ENCODE data around the gene NUB1.
A peak's percentile ranks its signal among the peaks of the same experiment; 100 is the strongest.

NUB1 gene

GRCh38 chr7:151408839-151409666, 67.4 kb downstream of the NUB1 start:
- DNase-seq = peak; percentile 37

DNA sequence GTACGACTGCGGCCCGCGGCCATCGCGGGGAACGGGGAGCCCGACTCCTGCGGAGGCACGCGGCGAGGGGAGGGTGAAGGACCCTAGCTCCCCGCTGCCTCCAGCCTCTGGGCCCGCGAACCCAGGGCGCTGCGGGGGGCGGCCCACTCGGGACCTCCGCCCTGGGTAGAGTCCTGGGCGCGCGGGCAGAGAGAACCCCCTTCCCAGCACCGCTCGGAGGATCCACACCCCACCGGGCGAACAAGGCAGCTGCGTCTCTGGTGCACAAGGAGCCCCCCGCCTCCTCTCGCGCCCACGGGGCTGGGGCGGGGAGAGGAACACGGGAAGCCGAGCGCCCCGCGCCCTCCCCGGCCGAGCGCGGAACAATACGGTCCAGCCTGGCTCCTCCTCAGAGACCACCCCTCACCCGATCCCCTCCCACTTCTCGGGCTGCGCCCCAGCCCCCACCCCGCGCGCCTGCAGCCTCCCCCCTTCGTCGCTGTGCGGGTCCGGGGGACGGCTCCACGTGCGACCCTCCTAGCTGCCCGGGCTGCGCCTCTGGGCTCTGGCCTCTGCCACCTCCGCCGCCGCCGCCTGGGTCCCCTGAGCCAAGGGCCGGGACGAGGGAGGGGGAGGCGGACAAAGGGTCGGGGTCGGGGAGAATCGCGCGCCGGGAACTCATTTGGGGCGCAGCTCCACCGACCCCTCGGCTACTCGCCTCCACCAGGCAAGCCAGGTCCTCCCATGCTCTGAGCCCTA, 68.2 kb downstream of the NUB1 start, which contains the start of gene WDR86:
Gene WDR86 (minus strand): TSS at position 372 of the 738 bp plus-strand sequence. CDS start 449 bp downstream, outside the sequence.
- DNase-seq = peak; percentile 74

GRCh38 chr7:151410405-151411390, 69.1 kb downstream of the NUB1 start:
- DNase-seq = peak; percentile 55

- DNase-seq = peak; percentile 23
Observed at GRCh38 chr7:151411551-151411950, 69.9 kb downstream of the NUB1 start.

- peak; percentile 11 for DNase-seq
Observed at GRCh38 chr7:151412318-151412717, 70.7 kb downstream of the NUB1 start.

DNA sequence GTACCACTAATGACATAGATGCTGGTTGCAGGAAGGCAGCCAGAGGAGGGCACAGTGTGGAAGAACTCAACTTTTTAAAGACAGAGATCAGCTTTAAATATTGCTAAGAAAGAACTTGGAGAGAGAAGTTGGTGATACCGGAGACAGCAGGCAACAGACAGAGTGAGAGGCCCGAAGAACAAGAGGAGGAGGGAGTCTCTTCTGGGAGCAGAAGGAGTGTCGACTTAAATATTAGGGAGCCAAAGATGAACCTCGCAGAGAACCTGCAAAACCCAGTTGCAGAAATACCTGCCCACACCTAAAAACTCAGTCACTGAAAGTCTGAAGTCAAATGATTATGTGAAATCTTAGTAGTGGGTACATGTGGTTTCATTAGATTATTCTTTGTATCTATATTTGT, 71.6 kb downstream of the NUB1 start:
- no peak for DNase-seq

DNA sequence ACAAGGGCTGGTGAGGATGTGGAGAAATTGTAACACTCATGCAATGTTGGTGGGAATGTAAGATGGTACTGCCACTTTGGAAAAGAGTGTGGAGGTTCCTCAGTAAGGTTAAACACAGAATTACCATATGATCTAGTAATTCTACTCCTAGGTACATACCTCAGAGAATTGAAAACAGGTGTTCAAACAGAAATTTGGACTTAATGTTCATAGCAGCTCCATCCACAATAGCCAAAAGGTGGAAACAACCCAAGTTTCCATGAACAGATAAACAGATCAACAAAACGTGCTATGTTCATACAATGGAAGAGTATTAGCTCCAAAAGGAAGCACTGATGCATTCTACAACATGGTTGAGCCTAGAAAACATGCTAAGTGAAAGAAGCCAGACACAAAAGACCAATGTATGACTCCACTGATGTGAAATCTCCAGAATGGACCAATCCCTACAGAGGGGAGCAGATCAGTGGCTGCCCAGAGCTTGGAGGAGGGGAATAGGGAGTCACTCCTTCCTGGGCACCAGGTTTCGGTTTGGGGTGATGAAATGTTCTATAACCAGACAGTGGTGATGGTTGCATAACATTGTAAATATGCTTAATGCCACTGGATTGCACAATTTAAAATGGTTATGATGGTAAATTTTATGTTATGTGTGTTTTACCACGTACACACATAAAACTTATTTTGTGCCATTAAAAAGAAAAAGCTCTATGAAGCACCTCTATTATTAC, 73.9 kb downstream of the NUB1 start:
- DNase-seq = peak; percentile 17

GRCh38 chr7:151416112-151416940, 74.7 kb downstream of the NUB1 start:
- peak; percentile 18 for DNase-seq

DNA sequence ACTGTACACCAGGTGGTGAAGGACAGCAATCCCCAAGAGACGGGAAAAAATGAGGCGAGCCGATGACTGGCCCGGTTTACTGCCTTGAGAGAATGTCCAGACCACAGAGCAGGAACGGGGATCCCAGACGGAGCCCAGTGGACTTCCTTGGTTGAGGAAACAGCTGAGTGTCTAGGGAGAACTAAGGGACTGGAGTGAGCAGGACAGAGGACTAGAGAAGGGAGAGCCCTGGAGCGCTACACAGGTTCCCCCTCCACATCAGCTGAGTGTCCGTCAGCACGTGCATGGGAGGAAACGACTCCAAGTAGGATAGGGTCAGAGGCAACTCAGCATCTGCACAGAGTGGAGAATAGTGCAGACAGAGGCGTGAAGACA, 75.3 kb downstream of the NUB1 start:
- DNase-seq = peak; percentile 41

GRCh38 chr7:151420144-151420543, 78.5 kb downstream of the NUB1 start:
- DNase-seq = no peak

DNA sequence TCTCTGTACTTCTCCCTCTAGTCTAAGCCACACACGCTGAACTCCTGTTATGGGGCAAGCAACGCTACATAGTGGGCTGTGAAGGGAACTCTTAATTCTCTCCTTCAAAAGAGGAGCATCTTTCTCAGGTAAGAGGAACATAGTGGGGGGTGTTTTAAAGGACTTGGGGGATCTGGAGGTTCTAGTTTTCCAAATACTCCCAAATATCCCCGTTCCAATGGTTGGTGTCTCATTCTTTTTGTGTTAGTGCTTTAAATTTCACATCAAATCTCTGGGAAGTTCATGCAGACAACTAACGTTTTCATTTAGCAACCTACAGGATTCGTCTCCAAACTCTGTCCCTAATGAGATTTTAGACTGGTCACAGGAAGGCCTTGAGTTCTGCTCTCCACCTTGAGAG, 80.6 kb downstream of the NUB1 start:
- DNase-seq = no peak

DNA sequence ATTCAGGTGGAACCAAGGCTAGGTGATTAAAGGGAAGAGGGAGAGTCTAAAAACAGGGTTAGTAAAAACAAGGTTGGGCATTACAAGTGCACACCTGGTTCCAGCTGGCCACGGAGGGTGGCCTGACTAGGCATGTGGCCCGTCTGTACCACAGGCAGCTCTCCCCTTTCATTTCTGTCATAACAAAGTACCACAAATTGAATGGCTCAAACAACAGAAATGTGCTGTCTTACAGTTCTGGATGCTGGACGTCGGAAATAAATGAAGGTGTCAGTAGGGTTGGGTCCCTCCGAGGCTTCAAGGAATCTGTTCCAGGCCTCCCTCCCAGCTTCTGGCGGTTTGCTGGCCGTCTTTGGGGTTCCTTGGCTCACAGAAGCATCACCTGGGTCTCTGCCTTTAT, 81.6 kb downstream of the NUB1 start:
- no peak for DNase-seq

DNA sequence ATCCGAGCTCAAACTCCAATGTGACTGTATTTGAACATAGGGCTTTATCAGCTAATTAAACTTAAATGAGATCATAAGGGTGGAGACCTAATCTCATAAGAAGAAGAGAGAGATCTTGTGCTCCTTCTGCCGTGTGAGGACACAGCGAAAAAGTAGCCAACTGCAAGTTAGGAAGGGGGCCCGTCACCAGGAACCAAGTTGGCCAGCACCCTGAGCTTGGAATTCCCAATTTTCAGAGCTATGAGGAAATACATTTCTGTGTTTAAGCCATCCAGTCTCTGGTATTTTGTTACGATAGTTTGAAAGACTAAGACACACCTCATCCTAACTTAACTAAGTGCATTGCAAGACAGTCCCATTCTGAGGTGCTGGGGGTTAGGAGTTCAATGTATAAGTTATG, 82.3 kb downstream of the NUB1 start:
- DNase-seq = no peak

GRCh38 chr7:151424799-151425198, 83.2 kb downstream of the NUB1 start:
- no peak for DNase-seq

GRCh38 chr7:151425670-151426440, 84.2 kb downstream of the NUB1 start:
- no peak for DNase-seq

GRCh38 chr7:151426441-151426903, 84.9 kb downstream of the NUB1 start:
- peak; percentile 81 for DNase-seq

GRCh38 chr7:151426904-151427704, 85.5 kb downstream of the NUB1 start:
- DNase-seq = no peak

DNA sequence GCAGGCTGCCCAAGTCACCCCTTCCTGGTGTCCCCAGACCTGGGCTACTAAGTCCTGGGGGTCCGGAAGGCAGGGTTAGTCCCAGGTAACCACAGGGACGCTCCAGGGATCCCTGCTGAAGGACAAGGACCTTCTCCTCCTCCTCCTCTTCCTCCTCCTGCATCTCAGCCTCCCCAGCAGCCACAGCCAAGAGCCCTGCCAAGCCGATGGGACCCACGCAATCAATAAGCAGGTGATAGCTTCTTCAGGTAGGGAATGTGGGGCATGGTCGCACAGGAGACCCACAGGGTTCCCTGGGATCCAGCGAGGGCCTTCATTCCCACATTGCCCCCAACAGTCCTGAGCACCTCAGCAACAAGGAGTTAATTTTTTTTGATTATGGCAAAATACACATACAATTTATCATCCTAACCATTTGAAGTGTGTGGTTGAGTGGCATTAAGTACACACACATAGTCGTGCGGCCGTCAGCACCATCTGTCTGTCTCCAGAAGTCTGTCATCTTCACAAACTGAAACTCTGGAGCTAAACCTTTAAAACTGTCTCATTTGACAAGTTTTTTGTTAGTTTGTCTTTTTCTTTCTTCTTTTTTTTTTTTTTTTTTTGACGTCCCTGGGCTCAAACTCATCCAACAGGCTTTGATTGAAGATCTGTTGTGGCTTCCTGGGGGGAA, 86.2 kb downstream of the NUB1 start:
- DNase-seq = no peak

Data from left hindlimb (tissue), 1 donor.